WERI-Rb-1 (cell line): Measurements from ENCODE around the gene IGF2BP2.

ENCODE experiments used
- DNase-seq: peaks from one replicate; pipeline ENCODE4 v3.0.0-alpha.2; 2020
- H3K27ac ChIP-seq: fragments of 250-450 bp; sonication (Bioruptor Pico); 2 replicates; pipeline ENCODE4 v1.5.1; 2020; ENCODE audit warnings: mild to moderate bottlenecking, moderate library complexity
- H3K27me3 ChIP-seq: fragments of 250-450 bp; sonication (Bioruptor Pico); 2 replicates; pipeline ENCODE4 v1.5.1; 2021; ENCODE audit warnings: mild to moderate bottlenecking, low read depth, moderate library complexity; ENCODE audit not compliant: insufficient read depth, severe bottlenecking
- H3K36me3 ChIP-seq: fragments of 250-450 bp; sonication (Bioruptor Pico); 2 replicates; pipeline ENCODE4 v1.5.1; 2020; ENCODE audit warnings: mild to moderate bottlenecking, moderate library complexity
- H3K4me3 ChIP-seq: 2 replicates; pipeline ENCODE4 v1.5.1; 2011; ENCODE audit warnings: low read depth, mild to moderate bottlenecking, control low read depth, low read length
- H3K9me3 ChIP-seq: fragments of 250-450 bp; sonication (Bioruptor Pico); 2 replicates; pipeline ENCODE4 v1.5.1; 2021; ENCODE audit warnings: mild to moderate bottlenecking, moderate library complexity; ENCODE audit not compliant: severe bottlenecking
- CTCF ChIP-seq: IDR thresholded peaks from 2 replicates; pipeline ENCODE4 v1.5.1; 2011; ENCODE audit warnings: low read depth, mild to moderate bottlenecking, control low read depth, inconsistent platforms, low read length

Gene IGF2BP2

GRCh38 chr3:185637388-185637787 is 187.5 kb downstream of the IGF2BP2 start:
- TF ChIP-seq CTCF, result no peak
- Histone ChIP-seq H3K27me3 (no peaks in the 10 kb centered on the region), H3K27ac (no peak overlapping the region), H3K4me3 (no peak overlapping the region), H3K9me3 (no peaks in the 10 kb centered on the region), H3K36me3 (peaks cover 1% of the 10 kb centered on the region)
- no peak for DNase-seq

- no peak for TF ChIP-seq CTCF
- peaks cover 17% of the 10 kb centered on the region for H3K36me3 ChIP-seq
- no peaks in the 10 kb centered on the region for H3K9me3 ChIP-seq
- no peak for DNase-seq
- no peak overlapping the region for H3K4me3 ChIP-seq
- no peaks in the 10 kb centered on the region for H3K27me3 ChIP-seq
- no peak overlapping the region for H3K27ac ChIP-seq
These were observed 191.8 kb downstream of the IGF2BP2 start for GRCh38 chr3:185632996-185633395.

- DNase-seq, result no peak
- Histone ChIP-seq H3K36me3 (peaks cover 28% of the 10 kb centered on the region), H3K9me3 (no peaks in the 10 kb centered on the region), H3K4me3 (no peak overlapping the region), H3K27ac (no peak overlapping the region), H3K27me3 (no peaks in the 10 kb centered on the region)
- no peak for TF ChIP-seq CTCF
These were observed 193.2 kb downstream of the IGF2BP2 start for GRCh38 chr3:185631508-185632206.

GRCh38 chr3:185631108-185631507 is 193.7 kb downstream of the IGF2BP2 start:
- Histone ChIP-seq H3K4me3 (no peak overlapping the region), H3K9me3 (no peaks in the 10 kb centered on the region), H3K27ac (no peak overlapping the region), H3K27me3 (no peaks in the 10 kb centered on the region), H3K36me3 (peaks cover 34% of the 10 kb centered on the region)
- TF ChIP-seq CTCF, result no peak
- no peak for DNase-seq

- Histone ChIP-seq H3K4me3 (no peak overlapping the region), H3K9me3 (no peaks in the 10 kb centered on the region), H3K27me3 (no peaks in the 10 kb centered on the region), H3K27ac (no peak overlapping the region), H3K36me3 (peaks cover 42% of the 10 kb centered on the region)
- DNase-seq, result no peak
- TF ChIP-seq CTCF, result no peak
These were observed 194.6 kb downstream of the IGF2BP2 start for GRCh38 chr3:185630182-185630622.

- no peak for TF ChIP-seq CTCF
These were observed 195.2 kb downstream of the IGF2BP2 start for GRCh38 chr3:185629554-185630181.

More at GRCh38 chr3:185629554-185630181, 195.2 kb downstream of the IGF2BP2 start:
- DNase-seq, result no peak
- no peaks in the 10 kb centered on the region for H3K27me3 ChIP-seq
- no peaks in the 10 kb centered on the region for H3K9me3 ChIP-seq
- H3K36me3 ChIP-seq, result peaks cover 42% of the 10 kb centered on the region
- H3K4me3 ChIP-seq, result no peak overlapping the region
- no peak overlapping the region for H3K27ac ChIP-seq
